Stimulated activated CD4-positive, alpha-beta T cell treated with anti-CD3 and anti-CD28 coated beads, Interleukin-12 subunit alpha, Interleukin-12 subunit beta, amount 100 ng/mL, for 4 hours (primary cell): ENCODE measurements around the gene THAP10.

Experiments used
- DNase-seq: peaks from one replicate; pipeline ENCODE4 v3.0.0-alpha.2; 2020

THAP10 gene

DNA sequence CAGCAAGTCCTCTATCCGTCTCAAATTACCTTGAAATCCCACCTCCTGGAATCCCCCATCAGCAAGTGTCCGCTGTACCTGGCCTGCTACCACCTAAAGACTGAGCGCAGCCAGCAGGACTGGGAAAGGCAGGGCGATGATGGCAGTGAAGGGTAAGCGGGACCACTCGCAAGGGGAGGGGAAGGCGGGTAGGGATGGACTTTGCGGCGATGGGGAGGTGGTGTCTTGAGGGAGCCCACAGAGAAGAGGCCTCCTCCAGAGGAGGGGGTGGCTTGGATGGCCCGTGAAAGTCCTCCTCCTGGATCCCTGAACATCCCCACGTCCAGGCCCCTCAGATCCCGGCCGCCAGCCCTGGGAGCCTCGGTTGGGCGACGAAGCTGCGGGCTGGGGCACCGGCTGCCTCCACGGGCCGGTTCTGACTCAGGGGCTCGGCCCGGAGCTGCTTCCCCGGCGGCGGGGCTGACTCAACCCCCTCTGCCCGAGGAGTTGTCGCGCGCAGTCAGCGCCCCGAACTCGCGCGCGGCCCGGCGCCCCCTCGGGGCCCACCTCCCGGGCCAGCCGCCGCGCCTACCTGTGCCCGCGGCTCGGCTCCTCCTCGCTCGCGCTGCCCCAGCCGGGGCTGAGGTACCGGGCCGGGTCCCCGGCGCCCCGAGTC, 38.8 kb downstream of the THAP10 start:
- DNase-seq: no peak

DNA sequence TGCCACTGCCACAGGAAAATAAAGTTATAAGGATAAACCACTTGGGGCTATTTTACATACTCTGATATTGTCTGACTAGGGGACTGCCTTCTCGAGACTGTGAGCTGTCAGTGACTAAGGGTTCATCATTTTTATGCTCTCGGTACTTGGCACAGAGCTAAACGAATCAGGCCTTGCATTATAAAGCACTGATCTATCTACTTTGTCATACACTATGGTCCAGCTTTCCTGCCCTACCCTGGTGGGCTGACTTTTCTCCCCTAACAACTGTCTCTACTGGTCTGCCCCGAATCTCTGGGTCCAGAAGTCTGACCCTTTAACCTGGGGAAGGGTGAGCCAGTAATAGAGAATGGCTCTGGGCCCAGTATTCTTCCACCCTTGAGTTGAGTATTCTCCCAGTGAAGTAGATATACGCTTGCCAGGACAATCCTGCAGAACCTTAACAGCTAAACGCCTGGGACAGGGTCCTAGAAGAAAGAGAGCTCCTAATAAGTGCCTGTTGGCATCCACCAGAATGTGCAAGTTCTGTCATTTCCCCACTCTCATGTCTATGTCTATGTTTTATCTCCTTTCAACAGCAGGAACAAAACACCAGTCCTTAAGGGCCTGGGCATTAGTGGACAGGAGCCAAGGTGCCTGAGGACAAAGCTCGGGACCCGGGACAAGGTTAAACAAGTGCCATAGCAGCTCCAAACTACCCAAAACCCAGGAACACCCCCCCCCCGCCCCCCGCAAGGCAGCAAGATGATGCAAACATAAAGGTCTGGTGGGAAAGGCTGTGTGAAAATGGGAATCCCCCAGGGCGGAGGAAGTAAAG, 39.5 kb downstream of the THAP10 start:
- no peak for DNase-seq

DNA sequence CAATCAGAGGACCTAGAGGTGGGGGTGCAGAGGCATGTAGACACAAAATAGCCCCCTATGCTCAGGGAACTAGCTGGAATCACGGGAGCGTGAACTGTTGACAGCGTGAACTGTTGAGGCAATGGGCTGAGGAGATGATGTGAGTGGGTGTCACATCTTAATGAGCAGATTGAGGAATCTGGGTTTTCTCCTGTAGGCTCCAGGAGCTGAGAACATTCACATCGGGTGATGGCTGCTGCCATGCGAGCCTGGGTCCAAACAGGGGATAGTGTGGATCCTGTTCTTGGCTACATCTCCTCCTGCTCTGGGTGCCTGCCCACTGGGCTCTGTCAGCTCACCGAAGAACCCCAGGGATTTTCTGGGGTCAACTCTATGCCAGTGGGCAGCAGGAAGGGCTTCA, 40.3 kb downstream of the THAP10 start:
- no peak for DNase-seq

DNA sequence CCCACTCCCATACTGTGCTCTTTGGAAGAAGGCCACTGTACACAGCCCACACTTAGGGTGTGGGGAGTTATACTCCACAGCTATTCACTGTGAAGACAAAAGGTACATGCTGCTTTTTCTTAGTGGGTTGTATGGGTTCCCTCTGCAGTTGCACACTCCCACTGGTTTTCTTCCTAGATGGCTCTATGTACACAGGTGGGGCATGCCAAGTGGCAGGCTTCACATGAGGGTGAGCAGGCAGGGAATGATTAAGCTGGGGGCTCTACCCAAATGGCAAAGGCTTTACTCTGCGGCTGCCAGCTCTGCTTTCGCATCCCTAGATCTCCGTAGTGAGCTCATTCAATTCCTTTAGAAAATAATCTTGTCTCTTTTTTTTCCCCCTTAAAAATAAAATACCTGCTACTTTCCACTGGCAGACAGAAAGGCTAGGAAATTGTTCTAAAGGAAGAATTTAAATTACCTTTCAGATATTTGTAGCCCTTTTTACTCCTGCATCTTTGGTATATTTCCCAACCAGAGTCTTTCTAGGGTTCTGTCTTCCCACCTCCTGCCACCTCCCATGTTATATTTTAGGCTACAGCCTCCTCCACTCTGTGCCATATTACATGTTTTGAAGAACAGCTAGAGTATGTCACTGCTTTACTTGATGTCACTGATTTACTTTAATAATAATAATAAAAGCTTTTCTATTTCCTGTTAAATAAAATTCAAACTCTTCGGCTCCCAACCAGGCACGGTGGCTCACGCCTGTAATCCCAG, 46.5 kb downstream of the THAP10 start:
- DNase-seq: no peak

DNA sequence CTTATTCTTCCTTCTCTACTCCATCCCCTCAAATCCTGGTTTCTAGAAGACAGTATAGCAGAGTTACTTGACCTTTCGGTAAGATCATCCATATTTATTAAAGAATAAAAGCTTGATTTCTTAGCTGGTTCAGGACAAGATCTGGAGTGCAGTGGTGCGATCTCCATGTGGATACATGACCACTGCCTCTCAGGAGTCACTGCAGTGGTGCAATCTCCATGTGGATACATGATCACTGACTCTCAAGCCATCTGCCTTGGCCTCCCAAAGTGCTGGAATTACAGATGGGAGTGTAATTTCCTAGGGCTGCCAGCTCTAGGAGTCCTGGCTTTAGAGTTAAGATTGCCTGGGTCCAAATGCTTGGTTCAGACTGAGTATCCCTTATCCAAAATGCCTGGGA, 54.8 kb downstream of the THAP10 start:
- DNase-seq: no peak

DNA sequence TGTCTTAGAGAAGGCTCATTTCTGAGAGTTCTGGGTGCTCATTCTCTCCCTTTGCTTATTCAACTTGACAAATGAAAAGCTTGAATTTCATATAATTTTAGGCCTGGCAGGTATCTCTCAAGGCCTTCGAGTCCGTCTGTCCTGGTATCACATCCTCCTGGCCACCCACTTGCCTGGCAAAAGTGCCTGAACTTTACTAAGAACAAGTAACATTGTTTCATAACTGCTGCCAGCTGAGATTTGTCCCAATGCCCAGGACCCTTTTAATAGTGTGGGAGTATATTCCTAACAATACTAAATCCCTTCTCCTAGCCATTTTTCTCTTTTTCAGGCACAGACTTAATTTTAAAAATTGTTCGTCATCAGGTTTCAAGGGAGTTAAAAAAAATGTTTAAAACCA, 56.4 kb downstream of the THAP10 start:
- DNase-seq: no peak

DNA sequence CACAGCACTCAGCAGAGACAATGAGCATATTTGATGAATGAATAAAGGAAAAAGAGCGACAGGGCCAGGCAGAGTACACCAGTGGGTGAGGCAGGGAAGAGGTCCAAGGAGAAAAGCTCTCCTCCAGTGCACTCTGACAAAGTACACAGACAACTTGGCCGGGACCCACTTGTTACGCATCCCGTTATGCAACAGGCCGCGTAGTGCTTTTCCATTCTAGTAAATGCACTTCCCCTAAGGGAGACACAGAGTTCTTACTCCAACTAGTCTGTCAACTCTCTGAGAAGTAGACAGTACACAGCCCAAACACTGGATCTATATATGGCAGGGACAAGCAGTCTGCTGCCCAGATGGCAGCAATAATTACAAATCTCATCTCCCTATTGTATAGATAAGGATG, 56.8 kb downstream of the THAP10 start:
- no peak for DNase-seq

DNA sequence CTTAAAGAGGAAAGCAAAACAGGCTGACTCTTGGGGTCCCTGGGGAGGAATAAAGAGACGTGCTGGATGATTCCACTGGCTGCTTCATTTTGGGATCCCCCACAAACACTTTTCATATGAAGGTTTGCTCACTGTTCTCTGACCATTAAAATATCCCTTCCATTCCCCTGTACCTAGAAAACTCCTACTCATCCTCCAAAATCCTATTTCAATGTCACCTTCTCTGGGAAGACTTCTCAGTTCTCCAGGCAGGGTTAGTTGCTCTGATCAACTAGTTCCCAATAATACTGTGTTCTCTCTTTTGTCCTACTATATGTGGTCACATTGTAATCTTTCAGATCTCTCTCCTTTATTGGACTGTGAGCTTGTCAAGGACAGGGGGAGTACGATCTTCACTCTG, 57.2 kb downstream of the THAP10 start:
- no peak for DNase-seq

DNA sequence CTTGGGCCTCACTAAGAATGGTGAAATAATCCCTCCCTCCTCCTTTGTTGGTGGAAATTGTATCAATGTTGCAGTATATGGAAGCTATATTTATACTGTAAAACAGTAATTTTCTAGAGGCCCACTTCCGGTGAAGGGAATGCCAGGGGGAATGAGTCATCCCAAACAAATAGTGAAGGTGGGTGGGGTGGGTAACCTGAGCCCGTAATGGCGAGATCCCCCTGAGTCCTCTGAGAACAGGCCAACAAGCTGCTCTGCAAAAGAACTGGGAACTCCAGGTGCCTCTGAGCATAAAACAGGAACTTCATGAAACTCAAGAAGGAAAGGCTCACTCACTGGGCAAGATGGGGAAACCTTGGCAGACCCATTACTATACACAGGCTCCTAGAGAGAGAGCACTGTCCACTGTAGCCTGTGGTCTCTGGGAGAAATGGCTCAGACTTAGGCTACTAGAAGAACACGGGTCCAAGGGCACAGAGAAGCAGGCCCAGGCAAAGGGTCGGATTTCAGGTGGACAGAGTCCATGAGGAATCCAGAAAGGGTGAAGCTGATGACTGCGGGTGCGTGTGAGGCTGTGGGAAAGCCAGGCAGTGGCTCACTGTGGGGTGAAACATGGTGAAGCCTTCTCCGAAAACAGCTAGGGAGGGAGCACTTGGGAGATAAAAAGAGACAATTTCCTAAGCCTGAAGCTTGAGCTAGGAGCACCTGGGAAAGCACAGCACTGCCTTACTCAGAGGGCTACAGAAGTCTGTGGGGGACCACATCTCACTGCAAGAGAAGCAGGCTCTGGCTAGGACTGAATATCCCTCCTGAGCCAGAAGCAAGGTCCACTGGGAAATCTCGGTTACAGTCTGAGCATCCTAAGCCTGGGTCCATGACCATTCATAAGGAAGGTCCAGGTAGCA, 58.1 kb downstream of the THAP10 start:
- DNase-seq: no peak

DNA sequence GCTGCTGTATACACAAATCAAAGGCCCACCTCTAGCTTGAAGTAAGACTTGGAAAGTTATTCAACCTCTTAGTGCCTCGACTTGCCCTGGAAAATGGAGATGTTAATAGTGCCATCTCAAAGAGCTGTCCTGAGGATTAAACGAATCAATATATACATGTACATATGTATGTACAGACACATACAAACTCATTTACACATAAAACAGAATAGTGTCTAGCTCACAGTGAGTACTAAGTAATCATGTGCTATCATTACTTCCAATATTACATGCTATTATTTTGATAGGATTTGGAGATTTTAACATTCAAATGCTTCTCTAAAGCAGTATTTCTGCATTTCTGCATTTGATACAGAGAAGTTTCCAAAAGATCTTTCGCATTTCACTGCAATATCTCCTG, 58.8 kb downstream of the THAP10 start:
- DNase-seq: no peak

DNA sequence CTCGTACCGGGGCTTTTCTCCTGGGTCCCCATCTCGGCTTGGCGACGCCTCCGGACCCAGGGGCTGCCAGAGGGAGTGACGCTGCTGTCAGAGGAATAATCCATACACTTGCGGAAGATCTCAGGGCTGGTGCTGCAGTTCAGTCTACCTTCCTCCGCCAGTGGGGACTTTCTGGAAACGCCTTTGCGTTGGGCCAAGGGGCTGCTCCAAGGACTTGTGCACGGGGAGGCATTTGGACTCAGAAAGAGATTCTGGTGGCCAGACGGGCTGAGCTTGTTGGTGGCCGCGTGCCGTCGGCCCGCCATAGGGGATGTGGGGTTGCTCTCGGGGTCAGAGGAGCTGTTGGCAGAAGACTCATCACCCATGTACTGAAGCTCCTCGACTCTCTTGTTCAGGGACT, 60.1 kb downstream of the THAP10 start:
- no peak for DNase-seq
